ENCODE results near the gene SCT.

SCT gene

DNA sequence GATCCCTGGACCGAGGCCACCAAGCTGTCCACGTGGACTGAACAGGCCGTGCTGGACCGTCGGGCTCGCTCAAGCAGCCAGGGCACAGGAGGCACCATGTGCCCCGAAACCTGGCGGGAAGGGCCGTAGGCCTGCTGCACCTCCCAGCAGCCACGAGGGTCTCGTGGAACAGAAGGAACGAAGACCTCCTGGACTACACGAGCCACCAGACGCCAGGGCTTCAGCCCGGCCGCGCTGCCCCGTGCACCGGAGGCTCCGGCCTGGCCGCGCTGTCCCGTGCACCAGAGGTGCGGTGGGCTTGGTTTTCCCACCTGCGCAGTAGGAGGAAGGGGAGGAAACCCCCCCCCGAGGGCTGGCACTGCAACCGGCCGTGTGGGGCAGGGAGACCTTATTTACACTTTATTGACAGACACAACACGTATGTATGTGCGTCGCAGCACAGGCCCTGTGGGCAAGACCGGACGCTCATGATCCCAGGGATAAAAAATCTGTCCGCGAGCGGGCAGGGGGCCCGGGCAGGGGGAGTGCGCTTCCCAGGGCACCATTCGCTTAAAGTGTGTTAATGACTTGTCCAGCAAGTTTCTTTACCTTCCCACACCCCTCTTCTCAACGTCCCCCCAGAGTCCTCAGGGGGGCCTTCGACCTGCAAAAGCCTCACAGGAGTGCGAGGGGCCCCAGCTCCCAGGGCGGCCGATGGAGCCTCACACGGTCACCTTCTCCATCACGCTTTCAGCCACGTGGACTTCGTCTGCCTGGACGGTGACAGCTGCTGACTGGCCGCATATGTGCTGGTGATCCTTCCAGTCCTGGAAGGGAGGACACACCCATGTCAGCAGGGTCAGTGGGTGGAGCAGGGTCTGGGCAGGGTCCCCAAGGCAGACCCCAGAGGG is 17.1 kb upstream of the SCT start:
- no peak for DNase-seq

DNA sequence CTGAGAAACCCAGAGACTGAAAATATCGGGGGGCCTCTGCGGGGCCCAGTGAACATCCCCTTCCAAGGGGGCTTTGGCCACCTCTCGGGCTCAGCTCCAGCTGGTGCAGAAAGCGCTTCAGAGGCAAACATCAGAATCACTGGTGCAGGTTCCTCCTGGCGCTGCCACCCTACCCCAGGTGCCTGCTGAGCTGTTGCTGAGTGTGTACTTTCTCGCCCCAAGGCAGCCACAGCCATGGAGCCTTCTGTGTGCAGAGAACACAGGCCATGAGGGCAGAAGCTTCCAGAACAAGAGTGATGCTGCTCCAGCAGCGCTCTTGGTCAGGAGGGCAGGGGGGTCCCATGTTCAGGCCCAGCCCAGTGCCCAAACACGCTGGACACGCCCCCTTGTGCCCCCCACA is 16.4 kb upstream of the SCT start:
- no peak for DNase-seq

DNA sequence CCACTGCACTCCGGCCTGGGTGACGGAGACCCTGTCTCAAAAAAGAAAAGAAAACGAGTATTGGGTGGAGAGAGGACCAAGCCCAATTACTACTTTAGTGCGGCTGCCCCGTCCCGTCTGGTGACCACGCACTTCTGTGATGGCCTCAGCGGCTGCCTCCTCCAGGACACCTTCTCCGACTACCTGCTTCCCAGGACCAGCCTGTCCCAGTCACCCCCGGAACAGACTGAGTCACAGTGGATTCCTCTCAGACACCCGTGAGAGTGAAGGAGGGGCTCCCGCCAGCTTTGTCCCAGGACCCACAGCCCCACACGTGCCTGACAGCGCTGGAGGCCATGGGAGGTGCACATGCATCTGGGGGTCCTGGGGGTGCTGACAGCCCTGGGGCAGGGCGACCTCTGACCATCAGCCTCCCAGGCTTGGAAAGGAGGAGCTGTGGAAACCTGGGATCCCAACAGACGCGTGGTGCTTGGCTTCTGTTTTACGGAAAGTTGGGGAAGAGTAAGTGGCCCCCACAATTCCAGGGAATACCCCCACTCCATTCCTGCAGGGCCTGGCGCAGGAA is 14.9 kb upstream of the SCT start:
- no peak for DNase-seq

DNA sequence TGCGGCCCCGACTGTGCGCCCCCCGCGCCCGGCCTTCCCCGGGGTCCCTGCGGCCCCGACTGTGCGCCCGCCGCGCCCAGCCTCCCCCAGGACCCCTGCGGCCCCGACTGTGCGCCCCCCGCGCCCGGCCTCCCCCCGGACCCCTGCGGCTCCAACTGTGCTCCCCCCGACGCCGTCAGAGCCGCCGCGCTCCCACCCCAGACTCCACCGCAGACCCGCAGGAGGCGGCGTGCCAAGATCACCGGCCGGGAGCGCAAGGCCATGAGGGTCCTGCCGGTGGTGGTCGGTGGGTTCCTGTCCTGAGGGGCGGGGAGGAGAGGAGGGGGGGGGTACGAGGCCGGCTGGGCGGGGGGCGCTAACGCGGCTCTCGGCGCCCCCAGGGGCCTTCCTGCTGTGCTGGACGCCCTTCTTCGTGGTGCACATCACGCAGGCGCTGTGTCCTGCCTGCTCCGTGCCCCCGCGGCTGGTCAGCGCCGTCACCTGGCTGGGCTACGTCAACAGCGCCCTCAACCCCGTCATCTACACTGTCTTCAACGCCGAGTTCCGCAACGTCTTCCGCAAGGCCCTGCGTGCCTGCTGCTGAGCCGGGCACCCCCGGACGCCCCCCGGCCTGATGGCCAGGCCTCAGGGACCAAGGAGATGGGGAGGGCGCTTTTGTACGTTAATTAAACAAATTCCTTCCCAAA is 13.2 kb upstream of the SCT start:
- DNase-seq = no peak

GRCh38 chr11:639332-639955 is 12.5 kb upstream of the SCT start:
- DNase-seq = no peak

- DNase-seq = no peak
Measured at GRCh38 chr11:638631-639331, 11.8 kb upstream of the SCT start.

GRCh38 chr11:637593-638521 is 10.9 kb upstream of the SCT start:
- no peak for DNase-seq

DNA sequence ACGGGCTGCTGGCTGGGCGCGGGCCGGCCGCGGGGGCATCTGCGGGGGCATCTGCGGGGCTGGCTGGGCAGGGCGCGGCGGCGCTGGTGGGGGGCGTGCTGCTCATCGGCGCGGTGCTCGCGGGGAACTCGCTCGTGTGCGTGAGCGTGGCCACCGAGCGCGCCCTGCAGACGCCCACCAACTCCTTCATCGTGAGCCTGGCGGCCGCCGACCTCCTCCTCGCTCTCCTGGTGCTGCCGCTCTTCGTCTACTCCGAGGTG is 10.3 kb upstream of the SCT start:
- no peak for DNase-seq

- DNase-seq = no peak
Measured at GRCh38 chr11:636511-637332, 9.7 kb upstream of the SCT start, which contains the start of gene DRD4. DRD4 (plus strand) TSS chr11:637269; CDS start chr11:637305, 36 bp downstream.

- no peak for DNase-seq
Measured at GRCh38 chr11:635945-636510, 9.0 kb upstream of the SCT start.

DNA sequence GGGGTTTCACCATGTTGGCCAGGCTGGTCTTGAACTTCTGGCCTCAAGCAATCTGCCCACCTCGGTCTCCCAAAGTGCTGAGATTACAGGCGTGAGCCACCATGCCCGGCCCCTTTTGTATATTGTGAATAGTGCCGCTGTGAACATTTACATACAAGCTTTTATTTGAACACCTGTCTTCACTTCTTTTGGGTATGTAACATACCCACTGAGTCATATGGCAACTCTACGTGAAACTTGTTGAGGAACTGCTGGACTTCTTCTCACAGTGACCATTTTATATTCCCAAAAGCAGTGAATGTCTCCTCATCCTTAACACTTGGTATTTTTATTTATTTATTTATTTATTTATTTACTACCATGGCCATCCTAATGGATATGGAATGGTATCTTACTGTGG is 3.9 kb upstream of the SCT start:
- DNase-seq = no peak

DNA sequence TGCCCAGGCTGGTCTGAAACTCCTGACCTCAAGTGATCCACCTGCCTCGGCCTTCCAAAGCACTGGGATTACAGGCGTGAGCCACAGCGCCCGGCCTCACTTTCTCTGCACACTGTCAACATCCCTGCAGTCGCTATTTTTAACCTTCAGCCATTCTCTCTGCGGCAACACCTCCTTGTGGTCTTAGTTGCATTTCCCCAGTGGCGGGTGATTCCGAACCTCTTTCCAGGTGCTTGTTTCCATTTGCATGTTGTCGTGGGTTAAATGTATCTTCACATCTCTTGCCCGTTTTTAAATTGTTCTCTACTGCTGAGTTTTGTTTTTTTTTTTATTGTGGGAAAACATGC is 2.2 kb upstream of the SCT start:
- no peak for DNase-seq

DNA sequence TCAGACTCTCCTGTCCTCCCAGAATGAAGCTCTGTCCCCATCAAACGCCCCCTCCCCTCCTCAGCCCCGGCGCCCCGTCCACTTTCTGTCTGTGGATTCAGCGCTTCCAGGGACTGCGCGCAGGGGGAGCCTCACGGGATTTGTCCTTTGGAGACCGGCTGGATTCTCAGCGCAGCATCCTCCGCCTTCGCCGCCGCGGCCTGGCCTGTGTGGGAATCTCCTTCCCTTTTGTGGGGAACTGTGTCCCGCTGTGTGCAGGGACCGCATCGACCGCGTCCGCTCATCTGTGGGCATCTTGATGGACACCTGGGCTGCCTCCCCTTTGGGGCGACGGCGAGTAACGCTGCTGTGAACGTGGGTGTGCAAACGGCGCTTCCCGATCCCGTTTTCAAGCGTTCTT is 1.1 kb upstream of the SCT start:
- DNase-seq = no peak

GRCh38 chr11:627308-627576 is 261 bp upstream of the SCT start:
- DNase-seq = no peak

GRCh38 chr11:625636-626268 is 1.2 kb downstream of the SCT start:
- no peak for DNase-seq

GRCh38 chr11:624705-625635 is 2.0 kb downstream of the SCT start, which contains the start of gene CDHR5:
CDHR5 (minus strand) TSS chr11:624955; CDS start chr11:624902, 53 bp downstream.
- DNase-seq = no peak

DNA sequence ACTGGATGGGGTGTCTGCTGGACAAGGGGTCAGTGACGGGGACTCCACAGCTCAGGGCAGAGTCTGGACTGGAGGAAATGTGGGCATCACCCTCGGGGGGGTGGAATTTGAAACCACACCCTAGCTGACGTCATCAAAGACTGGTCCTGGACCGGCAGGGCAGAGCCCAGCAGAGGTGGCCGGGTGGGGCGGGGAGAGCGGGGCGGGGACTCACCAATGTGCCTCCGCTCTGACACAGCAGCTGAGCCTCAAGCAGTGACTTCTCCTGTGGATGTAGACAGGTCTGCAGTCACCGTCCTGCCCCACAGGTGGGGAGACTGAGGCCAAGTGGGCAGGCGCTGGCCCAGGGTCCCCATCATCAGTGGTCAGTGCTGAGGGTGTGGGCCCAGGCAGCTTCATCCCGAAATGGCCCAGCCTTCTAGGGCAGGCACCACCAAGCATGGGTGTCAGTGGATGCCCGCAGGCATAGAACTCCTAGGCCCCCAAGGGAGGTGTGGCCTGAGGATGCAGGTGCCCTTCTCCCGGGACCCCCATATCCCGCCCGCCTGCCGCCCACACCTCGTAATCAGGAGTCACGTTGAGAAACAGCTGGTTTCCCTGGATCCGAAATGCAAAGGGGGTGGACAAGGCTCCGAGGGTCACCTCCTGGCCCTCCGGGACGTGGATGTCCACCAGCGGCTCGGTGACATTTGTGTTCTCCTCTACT is 2.8 kb downstream of the SCT start:
- no peak for DNase-seq

- no peak for DNase-seq
Measured at GRCh38 chr11:623349-623869, 3.6 kb downstream of the SCT start.

All from NCI-H1694 (cell line).